Bone marrow (tissue), 2 donors: ENCODE results near the gene HOXD8.

ENCODE experiments used
- DNase-seq, 2 donors: peaks; one replicate each; lab custom pipeline; 2025; lab: John Stamatoyannopoulos, UW

Gene HOXD8

DNA sequence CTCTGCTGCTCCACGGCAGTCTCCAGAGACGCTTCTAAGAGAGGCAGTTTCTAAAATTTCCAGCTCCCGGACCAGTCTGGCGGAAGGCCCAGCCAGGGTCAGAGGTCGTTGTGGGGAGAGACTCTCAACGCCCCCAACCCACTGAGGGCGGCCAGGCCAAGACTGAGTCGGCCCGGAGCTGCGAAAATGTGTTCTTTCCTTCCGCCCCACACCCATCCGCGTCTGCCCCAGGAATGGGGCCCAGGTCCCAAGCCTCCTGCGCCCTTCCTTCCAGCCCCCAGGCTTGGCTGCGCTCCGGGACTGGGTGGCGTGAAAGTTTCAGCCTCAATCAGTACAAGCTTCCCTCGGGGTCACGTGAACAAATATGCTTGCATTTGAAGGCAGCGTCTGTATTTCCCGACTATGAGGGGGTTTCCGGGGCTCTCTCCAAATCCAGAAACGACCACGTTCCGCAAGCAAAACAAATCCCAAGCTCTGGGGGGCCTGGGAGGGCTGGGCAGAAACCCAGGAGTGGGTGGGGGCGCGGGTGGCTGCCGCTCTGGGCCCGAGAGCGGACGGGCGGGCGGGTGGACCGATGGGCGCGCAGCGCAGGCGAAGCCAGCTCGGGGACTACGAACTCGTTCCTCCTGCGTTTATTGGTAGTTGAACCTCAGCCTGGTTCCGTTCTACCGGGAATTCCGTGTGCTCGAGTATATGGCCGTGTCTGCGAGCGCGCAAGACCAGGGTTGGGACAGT lies 30.9 kb downstream of the HOXD8 start:
- no peak for DNase-seq

DNA sequence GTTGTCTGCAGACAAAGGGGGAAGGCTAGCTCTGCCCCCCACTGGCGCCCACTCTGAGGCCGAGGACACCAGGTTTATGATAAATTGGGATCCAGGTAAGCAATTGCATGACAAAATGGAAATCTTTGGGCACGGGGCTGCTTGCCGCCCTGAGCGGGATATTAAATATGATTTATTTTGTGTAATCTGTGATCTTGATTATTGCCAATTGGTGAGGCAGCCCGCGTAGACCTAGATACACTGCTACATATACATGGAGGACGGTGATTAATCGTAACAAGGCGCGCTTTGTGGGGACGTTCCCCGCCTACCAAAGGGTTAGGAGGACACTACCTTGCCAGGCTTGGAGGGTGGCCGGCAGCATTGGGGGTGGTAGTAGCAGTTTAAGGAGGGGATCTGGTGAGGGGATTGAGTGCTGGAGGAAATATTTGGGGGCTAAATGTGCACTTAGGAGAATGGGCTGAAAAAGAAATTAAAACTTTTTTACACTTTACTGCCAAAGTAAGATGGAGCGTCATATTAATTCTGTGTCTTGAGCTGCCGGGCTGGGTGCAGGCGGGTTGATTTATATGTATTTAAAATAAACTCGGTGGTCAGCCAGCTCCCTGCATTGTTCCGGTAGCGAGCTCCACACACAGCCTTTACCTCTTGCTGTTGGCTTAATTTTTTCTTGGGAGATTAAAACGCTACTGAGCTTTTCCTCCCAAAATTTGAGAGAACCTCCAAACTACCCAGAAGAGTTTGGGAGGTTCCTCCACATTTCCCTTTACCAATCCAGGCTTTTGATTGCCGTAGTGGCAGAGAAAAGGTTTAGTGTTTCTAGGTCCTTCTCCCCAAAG lies 31.7 kb downstream of the HOXD8 start:
- DNase-seq, result no peak

GRCh38 chr2:176161825-176162626 lies 32.5 kb downstream of the HOXD8 start:
- no peak for DNase-seq

DNA sequence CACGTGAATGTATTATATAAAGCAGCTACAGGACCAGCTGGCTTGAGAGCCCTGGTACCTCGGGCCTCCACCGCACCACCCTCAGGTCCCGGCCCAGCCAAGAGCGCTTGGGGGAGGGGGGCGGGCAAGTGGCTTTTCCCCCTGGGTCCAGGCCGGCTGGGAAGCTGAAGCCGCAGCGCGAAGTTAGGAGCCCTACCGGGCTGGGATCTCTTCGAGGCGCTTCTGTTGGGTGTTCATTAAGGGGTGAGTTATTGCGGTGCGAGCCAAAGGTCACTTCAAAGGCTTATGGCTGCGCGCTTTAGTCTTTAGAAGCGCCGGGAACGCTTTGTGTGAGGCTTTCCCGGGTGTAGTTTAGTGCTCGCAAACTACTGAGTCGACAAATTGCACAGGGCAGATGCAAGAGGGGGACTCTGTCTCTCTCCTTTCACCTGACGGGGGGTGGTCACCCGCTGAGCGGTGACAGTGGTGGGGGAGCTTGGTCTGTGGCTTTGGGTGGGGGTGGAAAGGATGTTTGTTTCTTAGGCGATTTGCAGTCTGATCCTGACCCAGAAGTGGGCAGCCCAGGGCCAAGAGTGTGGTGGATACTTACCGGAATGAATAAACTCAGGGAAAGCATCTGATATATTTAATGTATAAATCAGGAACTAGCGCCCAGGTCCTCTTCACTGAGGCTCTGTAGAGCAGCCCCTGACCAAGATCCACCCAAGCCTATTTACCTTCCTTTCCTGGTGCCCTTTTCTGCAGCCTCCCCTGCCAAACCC lies 33.6 kb downstream of the HOXD8 start:
- no peak for DNase-seq

GRCh38 chr2:176163672-176164056 lies 34.2 kb downstream of the HOXD8 start:
- DNase-seq, result no peak

GRCh38 chr2:176164201-176164600 lies 34.7 kb downstream of the HOXD8 start:
- DNase-seq, result no peak

DNA sequence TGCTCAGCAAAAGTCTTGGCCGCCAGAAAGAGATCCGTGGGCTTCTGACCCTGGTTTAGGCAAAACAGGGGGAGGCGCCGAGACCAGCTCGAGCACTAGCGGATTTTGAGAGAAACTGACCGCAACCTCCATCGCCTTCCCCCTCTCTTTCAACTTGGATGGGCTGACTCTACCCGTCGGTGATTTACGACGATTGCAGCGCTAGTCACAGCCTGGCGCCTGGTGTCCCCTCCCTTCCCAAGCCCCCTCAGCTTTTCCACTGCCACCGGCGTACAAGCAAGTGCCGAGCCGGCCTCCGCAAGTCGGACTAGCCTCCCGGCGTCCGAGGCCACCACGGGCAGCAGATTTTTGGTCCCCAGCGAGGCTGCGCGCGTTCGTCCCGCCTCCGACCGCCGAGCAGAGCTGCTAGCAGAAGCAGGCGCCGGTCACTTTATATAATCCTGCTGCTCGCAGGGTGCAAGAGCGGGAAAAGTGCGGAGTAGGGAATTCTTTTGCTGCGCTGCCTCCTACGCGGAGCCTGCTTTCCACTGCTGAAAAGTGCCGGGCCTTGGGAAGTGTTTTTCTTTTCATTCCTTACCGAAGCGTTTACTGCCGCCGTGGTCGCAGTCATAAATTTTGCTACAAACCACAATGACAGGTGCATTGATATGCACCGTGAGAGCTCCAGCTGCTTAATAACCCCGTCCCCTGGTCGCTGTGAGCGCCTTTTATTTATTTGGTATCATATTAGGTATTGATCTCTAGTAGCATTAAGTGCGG lies 35.3 kb downstream of the HOXD8 start:
- no peak for DNase-seq

DNA sequence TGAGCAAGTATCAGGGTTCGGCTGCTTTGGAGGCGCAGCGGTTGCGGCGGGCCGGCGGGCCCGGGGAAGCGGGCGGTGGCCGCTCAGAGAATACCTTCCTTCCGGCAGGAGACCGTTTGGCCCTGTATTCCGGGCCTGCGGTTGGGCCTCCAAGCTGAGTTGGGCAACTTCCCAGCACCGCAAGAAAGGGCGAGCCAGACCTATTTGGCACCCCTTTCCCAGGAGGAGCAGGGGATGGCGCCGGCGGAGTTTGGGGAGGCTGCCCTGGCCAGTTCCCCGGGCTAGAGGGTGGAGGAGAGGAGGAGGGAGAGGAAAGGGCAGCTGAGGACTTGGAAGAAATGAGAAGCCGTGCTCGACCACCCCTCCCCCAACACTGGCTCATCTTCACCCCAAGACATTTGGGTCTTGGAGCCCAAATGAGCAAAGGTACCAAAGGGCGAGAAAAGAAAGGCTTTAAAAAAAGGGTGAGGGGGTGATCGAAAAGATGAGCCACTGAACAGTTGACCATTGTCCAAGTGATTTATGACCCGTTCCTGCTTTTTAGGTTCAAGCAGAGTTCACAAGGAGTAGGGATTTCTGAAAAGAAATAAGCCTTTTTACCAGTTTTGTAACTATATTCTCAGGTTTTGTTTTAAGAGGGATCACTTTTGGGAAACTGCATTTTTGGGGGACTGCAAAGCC lies 36.0 kb downstream of the HOXD8 start:
- no peak for DNase-seq

GRCh38 chr2:176166272-176166671 lies 36.8 kb downstream of the HOXD8 start:
- DNase-seq, result no peak

- DNase-seq, result no peak
Observed at GRCh38 chr2:176167398-176167797, 37.9 kb downstream of the HOXD8 start.

DNA sequence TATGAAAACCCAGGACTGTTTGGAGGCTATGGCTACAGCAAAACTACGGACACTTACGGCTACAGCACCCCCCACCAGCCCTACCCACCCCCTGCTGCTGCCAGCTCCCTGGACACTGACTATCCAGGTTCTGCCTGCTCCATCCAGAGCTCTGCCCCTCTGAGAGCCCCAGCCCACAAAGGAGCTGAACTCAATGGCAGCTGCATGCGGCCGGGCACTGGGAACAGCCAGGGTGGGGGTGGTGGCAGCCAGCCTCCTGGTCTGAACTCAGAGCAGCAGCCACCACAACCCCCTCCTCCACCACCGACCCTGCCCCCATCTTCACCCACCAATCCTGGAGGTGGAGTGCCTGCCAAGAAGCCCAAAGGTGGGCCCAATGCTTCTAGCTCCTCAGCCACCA lies 39.7 kb downstream of the HOXD8 start:
- no peak for DNase-seq

GRCh38 chr2:176169711-176170110 lies 40.2 kb downstream of the HOXD8 start:
- DNase-seq, result no peak

DNA sequence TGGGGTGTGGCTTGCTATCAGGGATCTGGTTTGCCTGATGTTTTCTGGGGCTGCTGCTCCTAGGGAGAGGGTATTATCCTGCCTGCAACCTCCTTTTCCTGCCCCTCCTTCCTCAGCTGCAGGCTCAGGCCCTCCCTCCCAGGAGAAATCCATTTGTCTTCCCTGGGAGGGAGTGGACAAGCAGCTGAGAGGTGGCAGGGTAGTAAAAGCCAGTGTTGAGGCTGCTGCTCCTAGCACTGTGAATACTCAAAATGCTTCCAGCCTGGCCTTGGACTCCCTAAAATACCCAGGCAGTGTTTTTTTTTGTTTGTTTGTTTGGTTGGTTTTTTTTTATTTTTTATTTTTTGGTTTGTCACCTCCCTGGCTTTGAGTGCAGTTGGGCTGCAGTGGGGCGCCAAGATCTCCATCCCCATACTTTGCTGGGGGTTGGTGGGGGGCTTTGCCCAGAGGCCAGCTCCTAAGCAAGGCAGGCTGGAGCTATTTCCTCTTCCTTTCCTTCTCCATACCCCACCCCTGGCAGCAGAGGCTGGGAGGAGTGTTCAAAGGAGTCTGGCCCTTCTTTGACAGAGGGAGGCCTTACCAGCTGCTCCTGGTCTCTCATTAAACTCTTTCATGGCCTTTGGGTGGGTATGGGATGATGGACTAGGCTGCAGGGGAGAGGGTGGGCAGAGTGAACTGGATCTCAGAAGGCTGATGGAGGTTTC lies 41.2 kb downstream of the HOXD8 start:
- no peak for DNase-seq

DNA sequence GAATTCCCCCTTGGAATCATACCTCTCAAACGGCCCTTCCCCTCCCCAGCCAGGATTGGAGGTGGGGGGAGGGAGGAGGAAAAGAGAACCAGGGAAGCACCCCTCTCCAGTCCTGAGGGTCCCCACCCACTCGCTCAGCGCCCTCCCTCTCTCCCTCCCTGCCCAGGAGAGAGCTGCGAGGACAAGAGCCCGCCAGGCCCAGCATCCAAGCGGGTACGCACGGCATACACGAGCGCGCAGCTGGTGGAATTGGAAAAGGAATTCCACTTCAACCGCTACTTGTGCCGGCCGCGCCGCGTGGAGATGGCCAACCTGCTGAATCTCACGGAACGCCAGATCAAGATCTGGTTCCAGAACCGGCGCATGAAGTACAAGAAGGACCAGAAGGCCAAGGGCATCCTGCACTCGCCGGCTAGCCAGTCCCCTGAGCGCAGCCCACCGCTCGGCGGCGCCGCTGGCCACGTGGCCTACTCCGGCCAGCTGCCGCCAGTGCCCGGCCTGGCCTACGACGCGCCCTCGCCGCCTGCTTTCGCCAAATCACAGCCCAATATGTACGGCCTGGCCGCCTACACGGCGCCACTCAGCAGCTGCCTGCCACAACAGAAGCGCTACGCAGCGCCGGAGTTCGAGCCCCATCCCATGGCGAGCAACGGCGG lies 42.0 kb downstream of the HOXD8 start:
- no peak for DNase-seq

GRCh38 chr2:176172007-176172894 lies 42.7 kb downstream of the HOXD8 start:
- DNase-seq, result no peak

DNA sequence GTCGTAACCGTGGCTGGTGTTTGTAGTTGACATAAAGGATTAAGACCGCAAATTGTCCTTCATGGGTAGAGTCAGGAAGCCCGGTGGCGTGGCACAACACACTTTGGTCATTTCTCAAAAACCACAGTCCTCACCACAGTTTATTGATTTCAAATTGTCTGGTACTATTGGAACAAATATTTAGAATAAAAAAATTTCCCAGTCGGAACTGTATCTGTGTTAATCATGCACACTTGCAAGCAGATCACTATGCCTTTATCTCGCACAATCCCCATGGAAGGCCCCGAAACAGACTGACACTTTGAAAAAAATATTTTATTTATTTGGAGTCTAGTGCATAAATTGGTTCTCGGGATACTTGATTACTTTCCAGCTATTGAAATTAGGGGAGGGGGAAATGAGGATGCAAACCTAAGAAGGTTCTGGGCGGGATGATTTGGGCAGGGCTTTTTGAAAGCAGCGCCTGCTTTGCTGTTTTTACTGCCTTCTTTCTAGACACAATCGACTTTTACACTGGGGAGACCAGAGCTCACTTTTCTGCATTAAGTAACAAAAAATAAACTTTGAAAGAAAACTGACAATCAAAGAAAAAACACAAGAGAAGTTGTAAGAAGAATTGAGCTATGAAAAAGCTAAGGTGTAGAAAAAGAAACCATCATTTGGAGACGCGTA lies 43.5 kb downstream of the HOXD8 start:
- no peak for DNase-seq

DNA sequence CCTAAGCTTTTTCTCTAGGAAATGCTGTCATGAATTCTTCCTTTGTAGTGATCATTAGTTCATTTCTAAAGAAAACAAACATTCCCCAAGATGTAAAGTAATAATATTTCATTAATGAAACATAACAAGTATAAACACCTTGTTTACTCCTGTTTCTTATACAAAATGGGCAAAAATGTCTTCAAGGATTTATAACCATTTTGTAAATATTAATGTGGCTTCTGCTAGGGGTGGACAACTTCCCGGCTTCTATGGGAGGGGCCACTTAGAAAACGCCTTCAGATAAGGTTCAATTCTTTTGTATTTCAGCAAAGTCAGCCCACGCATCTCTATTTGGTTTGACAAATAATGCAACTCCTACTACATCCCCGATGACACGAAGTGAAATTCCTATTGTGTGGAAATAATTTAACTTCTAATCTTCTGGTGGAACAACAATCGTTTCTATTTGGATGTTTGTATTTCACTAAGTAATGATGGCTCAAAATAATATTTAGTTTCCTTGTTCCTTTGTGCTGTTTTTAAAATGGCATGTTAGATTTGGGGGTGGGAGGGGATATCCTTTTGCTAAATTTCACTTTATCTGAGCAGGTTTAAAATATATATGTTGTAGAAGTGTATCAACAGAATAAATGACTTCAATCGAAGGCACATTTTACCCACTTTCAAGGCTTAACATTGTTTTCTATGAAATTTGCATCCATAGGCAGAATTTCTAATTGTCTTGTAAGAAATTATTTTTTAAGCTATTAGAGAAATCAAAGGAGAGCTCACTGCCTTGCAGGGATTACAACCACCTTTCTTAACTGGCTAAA lies 44.3 kb downstream of the HOXD8 start:
- DNase-seq, result no peak
